Ovary (tissue), 3 donors: ENCODE measurements around the gene IPCEF1.

ENCODE experiments used
- EP300 ChIP-seq: sonication (generic); formaldehyde crosslinking; IDR thresholded peaks from one replicate; pipeline ENCODE4 v1.6.1; 2017; ENCODE audit warnings: antibody characterized with exemption
- POLR2A ChIP-seq: fragments of 450-650 bp; IDR thresholded peaks from one replicate; pipeline ENCODE4 v1.6.1; 2017; ENCODE audit warnings: antibody characterized with exemption, mild to moderate bottlenecking, moderate library complexity
- TF ChIP-seq, protein P1 (sequence below), 3 donors: fragments of 450-650 bp in 2 of 3; fragments of 200-600 bp in 1 of 3; IDR thresholded peaks; one replicate each; pipeline versions ENCODE4 v1.5.1 to v1.8.0; 2016 to 2022; ENCODE audit warnings: antibody characterized with exemption in 3 of 3, mild to moderate bottlenecking in 1 of 3
- donor health status: DM: no; HTN: no; CAD: no.

DNA sequence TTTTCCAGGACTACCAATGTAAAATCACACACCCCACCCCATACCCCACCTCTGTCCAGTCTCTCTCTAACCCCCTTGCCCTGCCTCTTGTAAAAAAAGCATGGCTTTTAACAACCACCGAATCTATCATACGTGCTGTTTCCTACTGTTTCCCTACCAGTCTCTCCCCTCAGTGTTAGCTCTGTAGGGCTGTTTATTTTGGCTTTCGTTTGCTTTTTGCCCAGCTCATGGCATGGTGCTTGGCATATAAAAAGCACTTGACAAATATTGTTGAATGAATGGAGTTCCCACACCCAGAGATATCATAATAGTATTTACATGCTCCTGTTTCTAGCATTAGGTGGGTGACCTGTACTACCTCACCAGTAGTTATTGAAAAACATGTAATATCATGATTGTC lies 169.4 kb downstream of the IPCEF1 start:
- TF ChIP-seq, protein P1, sequence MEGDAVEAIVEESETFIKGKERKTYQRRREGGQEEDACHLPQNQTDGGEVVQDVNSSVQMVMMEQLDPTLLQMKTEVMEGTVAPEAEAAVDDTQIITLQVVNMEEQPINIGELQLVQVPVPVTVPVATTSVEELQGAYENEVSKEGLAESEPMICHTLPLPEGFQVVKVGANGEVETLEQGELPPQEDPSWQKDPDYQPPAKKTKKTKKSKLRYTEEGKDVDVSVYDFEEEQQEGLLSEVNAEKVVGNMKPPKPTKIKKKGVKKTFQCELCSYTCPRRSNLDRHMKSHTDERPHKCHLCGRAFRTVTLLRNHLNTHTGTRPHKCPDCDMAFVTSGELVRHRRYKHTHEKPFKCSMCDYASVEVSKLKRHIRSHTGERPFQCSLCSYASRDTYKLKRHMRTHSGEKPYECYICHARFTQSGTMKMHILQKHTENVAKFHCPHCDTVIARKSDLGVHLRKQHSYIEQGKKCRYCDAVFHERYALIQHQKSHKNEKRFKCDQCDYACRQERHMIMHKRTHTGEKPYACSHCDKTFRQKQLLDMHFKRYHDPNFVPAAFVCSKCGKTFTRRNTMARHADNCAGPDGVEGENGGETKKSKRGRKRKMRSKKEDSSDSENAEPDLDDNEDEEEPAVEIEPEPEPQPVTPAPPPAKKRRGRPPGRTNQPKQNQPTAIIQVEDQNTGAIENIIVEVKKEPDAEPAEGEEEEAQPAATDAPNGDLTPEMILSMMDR (IDR thresholded peaks at IDR 0.05): no peak
- no peak for TF ChIP-seq POLR2A
- no peak for TF ChIP-seq EP300
